ENCODE measurements around the gene SCLY.

The SCLY gene

DNA sequence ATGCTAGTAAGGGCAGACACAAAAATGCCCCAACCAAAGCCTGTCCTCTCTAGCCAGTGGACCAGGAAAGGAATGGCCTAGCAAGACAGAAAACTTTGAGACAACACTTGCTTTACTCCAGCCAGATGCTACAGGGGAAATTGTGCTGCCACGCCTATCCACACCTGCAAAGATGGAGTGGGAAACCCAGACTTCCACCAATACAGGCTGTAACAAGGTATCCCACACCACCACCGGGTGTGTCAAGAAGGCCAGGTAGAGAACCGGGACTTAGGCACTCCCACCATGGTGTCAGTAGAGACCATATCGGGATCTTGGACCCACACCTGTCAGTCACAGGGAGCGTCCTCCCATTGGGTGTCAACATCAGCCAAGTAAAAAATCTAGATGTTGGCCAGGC lies 23.1 kb downstream of the SCLY start:
- peaks cover 13 to 60% of the 10 kb centered on the region in 2 experiments for H3K36me3 ChIP-seq (ENCODE audit: control insufficient read depth in 2 of 2, insufficient read depth in 1 of 2, low read length in 2 of 2)
- TF ChIP-seq REPIN1 (tag by site-specific recombination; IDR thresholded peaks at IDR 0.05; ENCODE audit: low read depth) (no peak), SETDB1 (IDR thresholded peaks at IDR 0.05; ENCODE audit: insufficient read length, low read length) (no peak), ZNF518A (tag by site-specific recombination; conservative IDR thresholded peaks at IDR 0.05; ENCODE audit: low read depth) (no peak), ZNF404 (tag by site-specific recombination; IDR thresholded peaks at IDR 0.05) (no peak), AEBP2 (tag by site-specific recombination; IDR thresholded peaks at IDR 0.05; ENCODE audit: borderline replicate concordance) (no peak), ZNF175 (tag by site-specific recombination; IDR thresholded peaks at IDR 0.05) (no peak), ZSCAN30 (tag by site-specific recombination; IDR thresholded peaks at IDR 0.05) (no peak), ZBTB44 (tag by site-specific recombination; IDR thresholded peaks at IDR 0.05) (no peak), GFI1B (tag by site-specific recombination; IDR thresholded peaks at IDR 0.05) (no peak), ZBTB17 (tag by site-specific recombination; IDR thresholded peaks at IDR 0.05) (no peak), ZNF311 (tag by site-specific recombination; IDR thresholded peaks at IDR 0.05; ENCODE audit: borderline replicate concordance) (no peak), KLF9 (tag by site-specific recombination; IDR thresholded peaks at IDR 0.05; ENCODE audit: low read depth) (no peak), SP7 (tag by site-specific recombination; IDR thresholded peaks at IDR 0.05) (no peak)
- TF ChIP-seq, protein P1, sequence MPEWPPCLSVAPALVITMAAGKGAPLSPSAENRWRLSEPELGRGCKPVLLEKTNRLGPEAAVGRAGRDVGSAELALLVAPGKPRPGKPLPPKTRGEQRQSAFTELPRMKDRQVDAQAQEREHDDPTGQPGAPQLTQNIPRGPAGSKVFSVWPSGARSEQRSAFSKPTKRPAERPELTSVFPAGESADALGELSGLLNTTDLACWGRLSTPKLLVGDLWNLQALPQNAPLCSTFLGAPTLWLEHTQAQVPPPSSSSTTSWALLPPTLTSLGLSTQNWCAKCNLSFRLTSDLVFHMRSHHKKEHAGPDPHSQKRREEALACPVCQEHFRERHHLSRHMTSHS (tag by site-specific recombination; IDR thresholded peaks at IDR 0.05) = no peak
- TF ChIP-seq, protein P2, sequence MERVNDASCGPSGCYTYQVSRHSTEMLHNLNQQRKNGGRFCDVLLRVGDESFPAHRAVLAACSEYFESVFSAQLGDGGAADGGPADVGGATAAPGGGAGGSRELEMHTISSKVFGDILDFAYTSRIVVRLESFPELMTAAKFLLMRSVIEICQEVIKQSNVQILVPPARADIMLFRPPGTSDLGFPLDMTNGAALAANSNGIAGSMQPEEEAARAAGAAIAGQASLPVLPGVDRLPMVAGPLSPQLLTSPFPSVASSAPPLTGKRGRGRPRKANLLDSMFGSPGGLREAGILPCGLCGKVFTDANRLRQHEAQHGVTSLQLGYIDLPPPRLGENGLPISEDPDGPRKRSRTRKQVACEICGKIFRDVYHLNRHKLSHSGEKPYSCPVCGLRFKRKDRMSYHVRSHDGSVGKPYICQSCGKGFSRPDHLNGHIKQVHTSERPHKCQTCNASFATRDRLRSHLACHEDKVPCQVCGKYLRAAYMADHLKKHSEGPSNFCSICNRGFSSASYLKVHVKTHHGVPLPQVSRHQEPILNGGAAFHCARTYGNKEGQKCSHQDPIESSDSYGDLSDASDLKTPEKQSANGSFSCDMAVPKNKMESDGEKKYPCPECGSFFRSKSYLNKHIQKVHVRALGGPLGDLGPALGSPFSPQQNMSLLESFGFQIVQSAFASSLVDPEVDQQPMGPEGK (tag by site-specific recombination; IDR thresholded peaks at IDR 0.05) = no peak
- H3K4me3 ChIP-seq (ENCODE audit: low read depth, low read length) = no peak overlapping the region
- POLR2A ChIA-PET = no interaction called here
- H3K27ac ChIP-seq (ENCODE audit: extremely low read depth, low read depth, low read length) = no peak overlapping the region
- H3K4me1 ChIP-seq (ENCODE audit: control insufficient read depth, insufficient read depth, low read length) = no peaks in the 10 kb centered on the region
- CTCF ChIA-PET = no interaction called here
- no peaks in the 10 kb centered on the region for H3K9me3 ChIP-seq (ENCODE audit: control insufficient read depth, insufficient read depth, low read depth, low read length)
